ENCODE results near the gene TRAK2.

Gene TRAK2

GRCh38 chr2:201465524-201465971 is 14.3 kb upstream of the TRAK2 start:
- DNase-seq (no peak), ATAC-seq (ENCODE audit: insufficient read depth, low read depth) (no peak)
- Histone ChIP-seq H4K20me1 (ENCODE audit: insufficient read depth, low read length) (no peaks in the 10 kb centered on the region), H3K27ac (ENCODE audit: low read length) (no peak overlapping the region), H3K9ac (ENCODE audit: low read depth, low read length) (no peak overlapping the region), H3K4me1 (ENCODE audit: insufficient read depth, low read length) (no peaks in the 10 kb centered on the region), H3K4me2 (ENCODE audit: insufficient read depth, low read length) (no peak overlapping the region), H3K36me3 (ENCODE audit: insufficient read depth, low read length) (peaks cover 23% of the 10 kb centered on the region), H3K79me2 (ENCODE audit: insufficient read depth, low read length) (no peaks in the 10 kb centered on the region), H3K4me3 (ENCODE audit: low read depth in 1 of 2, low read length in 2 of 2) (no peak overlapping the region), H2AFZ (ENCODE audit: low read depth, low read length) (no peak overlapping the region), H3K27me3 (ENCODE audit: insufficient read depth, low read length, poor library complexity) (no peaks in the 10 kb centered on the region), H3K9me3 (ENCODE audit: insufficient read depth, low read length, severe bottlenecking) (no peaks in the 10 kb centered on the region)
- TF ChIP-seq CTCF (IDR thresholded peaks at IDR 0.05; ENCODE audit: borderline replicate concordance, extremely low read depth, low read length, poor library complexity, severe bottlenecking), result no peak
- no peak for TF ChIP-seq EZH2 (IDR thresholded peaks at IDR 0.05; ENCODE audit: borderline replicate concordance, low read depth, low read length, severe bottlenecking)

DNA sequence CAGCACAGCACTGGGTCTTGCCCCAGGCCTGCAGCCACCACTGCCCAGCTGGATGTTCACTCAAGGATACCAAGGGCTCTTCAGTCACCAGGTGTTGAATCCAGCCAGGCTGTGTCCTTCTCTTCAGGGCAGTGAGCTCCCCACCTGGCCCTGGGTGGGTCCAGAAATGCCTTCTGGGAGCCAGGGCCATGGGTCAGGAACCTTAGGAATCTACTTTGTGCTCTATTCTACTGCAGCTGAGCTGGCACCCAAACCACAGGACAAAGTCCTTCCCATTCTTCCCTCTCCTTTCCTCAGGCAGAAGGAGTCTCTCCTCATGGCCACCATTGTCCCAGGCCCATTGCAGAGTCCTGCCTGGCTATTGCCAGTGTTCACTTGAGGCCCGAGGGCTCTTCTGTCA is 13.3 kb upstream of the TRAK2 start:
- Histone ChIP-seq H3K36me3 (ENCODE audit: insufficient read depth, low read length) (peaks cover 25% of the 10 kb centered on the region), H3K79me2 (ENCODE audit: insufficient read depth, low read length) (no peaks in the 10 kb centered on the region), H3K9ac (ENCODE audit: low read depth, low read length) (no peak overlapping the region), H2AFZ (ENCODE audit: low read depth, low read length) (no peak overlapping the region), H4K20me1 (ENCODE audit: insufficient read depth, low read length) (no peaks in the 10 kb centered on the region), H3K4me3 (ENCODE audit: low read depth in 1 of 2, low read length in 2 of 2) (no peak overlapping the region), H3K4me1 (ENCODE audit: insufficient read depth, low read length) (no peaks in the 10 kb centered on the region), H3K4me2 (ENCODE audit: insufficient read depth, low read length) (no peak overlapping the region), H3K9me3 (ENCODE audit: insufficient read depth, low read length, severe bottlenecking) (no peaks in the 10 kb centered on the region), H3K27me3 (ENCODE audit: insufficient read depth, low read length, poor library complexity) (no peaks in the 10 kb centered on the region), H3K27ac (ENCODE audit: low read length) (no peak overlapping the region)
- DNase-seq, result no peak
- no peak for ATAC-seq (ENCODE audit: insufficient read depth, low read depth)
- TF ChIP-seq CTCF (IDR thresholded peaks at IDR 0.05; ENCODE audit: borderline replicate concordance, extremely low read depth, low read length, poor library complexity, severe bottlenecking) (no peak), EZH2 (IDR thresholded peaks at IDR 0.05; ENCODE audit: borderline replicate concordance, low read depth, low read length, severe bottlenecking) (no peak)

DNA sequence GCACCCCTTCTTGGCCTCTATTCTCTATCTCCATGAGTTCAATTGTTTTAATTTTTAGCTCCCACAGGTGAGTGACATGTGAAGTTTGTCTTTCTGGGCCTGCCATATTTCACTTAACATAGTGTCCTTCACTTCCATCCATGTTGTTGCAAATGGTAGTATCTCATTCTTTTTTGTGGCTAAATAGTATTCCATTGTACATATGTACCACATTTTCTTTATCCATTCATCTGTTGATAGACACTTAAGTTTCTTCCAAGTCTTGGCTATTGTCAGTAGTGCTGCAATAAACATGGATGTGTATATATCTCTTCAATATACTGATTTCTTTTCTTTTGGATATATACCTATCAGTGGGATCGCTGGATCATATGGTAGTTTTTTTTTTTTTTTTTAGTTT is 9.3 kb upstream of the TRAK2 start:
- Histone ChIP-seq H2AFZ (ENCODE audit: low read depth, low read length) (no peak overlapping the region), H3K9me3 (ENCODE audit: insufficient read depth, low read length, severe bottlenecking) (no peaks in the 10 kb centered on the region), H4K20me1 (ENCODE audit: insufficient read depth, low read length) (no peaks in the 10 kb centered on the region), H3K27me3 (ENCODE audit: insufficient read depth, low read length, poor library complexity) (no peaks in the 10 kb centered on the region), H3K4me2 (ENCODE audit: insufficient read depth, low read length) (no peak overlapping the region), H3K27ac (ENCODE audit: low read length) (no peak overlapping the region), H3K79me2 (ENCODE audit: insufficient read depth, low read length) (no peaks in the 10 kb centered on the region), H3K36me3 (ENCODE audit: insufficient read depth, low read length) (peaks cover 23% of the 10 kb centered on the region), H3K4me3 (ENCODE audit: low read depth in 1 of 2, low read length in 2 of 2) (no peak overlapping the region), H3K9ac (ENCODE audit: low read depth, low read length) (no peak overlapping the region), H3K4me1 (ENCODE audit: insufficient read depth, low read length) (no peaks in the 10 kb centered on the region)
- no peak for TF ChIP-seq EZH2 (IDR thresholded peaks at IDR 0.05; ENCODE audit: borderline replicate concordance, low read depth, low read length, severe bottlenecking)
- TF ChIP-seq CTCF (IDR thresholded peaks at IDR 0.05; ENCODE audit: borderline replicate concordance, extremely low read depth, low read length, poor library complexity, severe bottlenecking), result no peak
- no peak for DNase-seq
- ATAC-seq (ENCODE audit: insufficient read depth, low read depth), result no peak

DNA sequence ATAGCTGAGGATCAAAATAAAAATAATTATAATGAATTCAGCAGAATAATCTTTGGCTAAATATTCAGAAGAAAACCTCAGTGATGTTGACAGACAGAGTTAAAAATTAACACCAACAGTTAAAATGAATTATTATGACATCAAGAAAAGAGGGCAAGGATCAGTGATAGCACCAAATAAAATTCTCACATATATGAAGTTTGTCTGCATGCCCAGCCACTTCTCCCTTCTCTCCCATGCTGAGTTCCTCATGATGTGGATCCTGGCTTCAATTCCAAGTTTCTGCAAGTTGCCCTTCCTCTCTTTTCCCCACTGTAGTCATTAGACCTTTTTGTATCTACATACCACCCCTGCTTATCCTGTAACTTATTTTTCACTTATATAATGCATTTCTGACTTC is 7.1 kb upstream of the TRAK2 start:
- DNase-seq, result no peak
- Histone ChIP-seq H3K9ac (ENCODE audit: low read depth, low read length) (no peak overlapping the region), H3K27me3 (ENCODE audit: insufficient read depth, low read length, poor library complexity) (no peaks in the 10 kb centered on the region), H3K4me1 (ENCODE audit: insufficient read depth, low read length) (peaks cover 2% of the 10 kb centered on the region; the same call in 1 of the 2 replicates), H3K36me3 (ENCODE audit: insufficient read depth, low read length) (peaks cover 8% of the 10 kb centered on the region; the same call in 1 of the 2 replicates), H3K79me2 (ENCODE audit: insufficient read depth, low read length) (no peaks in the 10 kb centered on the region), H3K27ac (ENCODE audit: low read length) (no peak overlapping the region), H2AFZ (ENCODE audit: low read depth, low read length) (no peak overlapping the region), H3K4me3 (ENCODE audit: low read depth in 1 of 2, low read length in 2 of 2) (no peak overlapping the region), H3K9me3 (ENCODE audit: insufficient read depth, low read length, severe bottlenecking) (no peaks in the 10 kb centered on the region), H3K4me2 (ENCODE audit: insufficient read depth, low read length) (no peak overlapping the region), H4K20me1 (ENCODE audit: insufficient read depth, low read length) (no peaks in the 10 kb centered on the region)
- no peak for ATAC-seq (ENCODE audit: insufficient read depth, low read depth)
- no peak for TF ChIP-seq EZH2 (IDR thresholded peaks at IDR 0.05; ENCODE audit: borderline replicate concordance, low read depth, low read length, severe bottlenecking)
- no peak for TF ChIP-seq CTCF (IDR thresholded peaks at IDR 0.05; ENCODE audit: borderline replicate concordance, extremely low read depth, low read length, poor library complexity, severe bottlenecking)
